ENCODE results near the gene AKR7A3. TPM values are rescaled to one million over a fixed set of nuclear protein-coding genes. Genes with fewer than 3 reads are reported as not detected.

The AKR7A3 gene
- total and polyA plus RNA-seq, 10 of the 15 experiments (the other 5 are each of a cell fraction or from before 2014, with no cell fraction given) = 0.10 to 1.1 (median 0.25) TPM; not detected in 2

DNA sequence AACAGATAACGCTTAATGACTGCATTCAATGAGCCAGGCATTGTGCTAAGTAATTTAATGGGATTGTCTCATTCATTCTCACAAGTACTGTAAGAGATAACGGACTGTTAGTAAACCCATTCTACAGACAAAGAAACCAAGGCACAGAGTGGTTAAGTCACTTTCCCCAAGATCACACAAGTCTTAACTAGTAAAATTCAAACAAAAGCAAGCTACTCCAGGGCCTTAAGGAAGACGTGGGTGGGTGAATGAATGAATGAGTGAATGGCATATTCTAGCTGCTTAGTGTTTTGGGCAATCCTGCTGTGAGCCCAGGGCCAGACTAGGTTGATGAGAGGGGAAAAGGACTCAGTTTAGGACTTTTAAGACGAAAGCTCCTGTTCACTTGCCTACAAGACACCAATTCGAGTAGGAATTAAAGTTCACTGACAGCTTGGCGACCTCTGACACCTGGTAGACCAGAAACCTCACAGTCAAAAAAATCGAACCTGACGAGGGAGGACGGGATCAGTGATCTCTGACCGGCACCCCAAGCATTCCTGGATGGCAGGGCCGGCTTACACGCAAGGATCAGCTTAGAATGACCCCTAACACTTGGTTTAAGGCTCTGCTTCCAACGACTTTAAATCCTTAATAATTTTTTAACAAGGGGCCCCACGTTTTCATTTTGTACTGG is 37.8 kb downstream of the AKR7A3 start:
- in situ Hi-C loops (cut with MboI) = no loop called here
- H2AFZ ChIP-seq (ENCODE audit: control insufficient read depth, low read depth, low read length) = peak overlapping the region; percentile 88
- FAIRE-seq (no peak), ATAC-seq (no peak), DNase-seq (ENCODE audit: low read depth, low spot score) (no peak)
- WGBS (ENCODE audit: insufficient coverage, insufficient replicate concordance, low lambda C conversion rate, missing lambda C conversion rate) = 13% methylated on average over 14 of the region's 14 CpGs
- H3K4me1 ChIP-seq (ENCODE audit: control insufficient read depth, insufficient read depth, low read length) = peaks cover 13% of the 10 kb centered on the region
- RAD21 ChIA-PET (ENCODE audit: unreplicated experiment) = interaction anchor here (1.3 kb wide), 1 partner anchor 43 kb away, joined by 4 read pairs; no protein-coding TSS in a partner anchor
- peaks cover 0 to 8% of the 10 kb centered on the region in 2 experiments; a peak in 1 of 4 replicates for H3K36me3 ChIP-seq (ENCODE audit: control insufficient read depth in 2 of 2, insufficient read depth in 2 of 2, low read length in 1 of 2)
- peaks cover 3% of the 10 kb centered on the region; the same call in 1 of the 2 replicates for H4K20me1 ChIP-seq (ENCODE audit: control insufficient read depth, insufficient read depth)
- H3K9me3 ChIP-seq (replicated peaks; ENCODE audit: control insufficient read depth, insufficient read depth, low read length) = no peaks in the 10 kb centered on the region
- H3K4me3 ChIP-seq = peak overlapping the region; percentile 98
- peak overlapping the region; percentile 92 for H3K9ac ChIP-seq (ENCODE audit: control insufficient read depth, insufficient read depth, low read length)
- H3K4me2 ChIP-seq (ENCODE audit: control insufficient read depth, insufficient read depth) = peak overlapping the region; percentile 99
- H3K79me2 ChIP-seq (ENCODE audit: control insufficient read depth, insufficient read depth, low read length) = peaks cover 65% of the 10 kb centered on the region
- H3K27ac ChIP-seq (ENCODE audit: control insufficient read depth, insufficient read depth) = peak overlapping the region; percentile 97
- SMC1A ChIA-PET (ENCODE audit: uncharacterized antibody, unreplicated experiment) = interaction anchor here (0.6 to 1.7 kb wide), 6 partner anchors 9 to 412 kb away, joined by 3 to 4 read pairs (median 3); no protein-coding TSS in a partner anchor
- POLR2A ChIA-PET = interaction anchor here (0.9 to 1.3 kb wide), 2 partner anchors 42 to 51 kb away, joined by 3 to 4 read pairs; no protein-coding TSS in a partner anchor
- TF ChIP-seq E2F4 (IDR thresholded peaks at IDR 0.05; ENCODE audit: low read depth, low read length) (no peak), ZBTB4 (CRISPR knock-in tag; IDR thresholded peaks at IDR 0.05) (no peak), HDAC2 (IDR thresholded peaks at IDR 0.05) (no peak), NR2C2 (IDR thresholded peaks at IDR 0.05; ENCODE audit: borderline replicate concordance, control insufficient read depth, insufficient read length, low read depth) (no peak), SMAD5 (IDR thresholded peaks at IDR 0.05; ENCODE audit: low read depth) (no peak), ZNF622 (IDR thresholded peaks at IDR 0.05) (no peak), HCFC1 (IDR thresholded peaks at IDR 0.05; ENCODE audit: low read length) (no peak), BRCA1 (IDR thresholded peaks at IDR 0.05; ENCODE audit: low read depth, low read length) (no peak), NBN (IDR thresholded peaks at IDR 0.05) (no peak)
- intact Hi-C loops (cut with micrococcal nuclease; ENCODE audit: unreplicated experiment) = loop anchor here (1.0 to 5.0 kb wide), 3 partner anchors 40 to 402 kb away; partner anchors contain the start of genes AKR7A2, SLC66A1 and UBR4
- TSS peak; percentile 89 for BruUV-seq (replicated peaks)
- CTCF ChIA-PET = interaction anchor here (0.6 to 1.8 kb wide), 5 partner anchors 8 to 82 kb away, joined by 3 to 9 read pairs (median 3); no protein-coding TSS in a partner anchor
- H3K27me3 ChIP-seq (replicated peaks in 1 of 2; ENCODE audit: control insufficient read depth in 2 of 2, insufficient read depth in 2 of 2, low read length in 1 of 2) = no peaks in the 10 kb centered on the region

Measured in GM12878 (cell line).